Fibroblast of the aortic adventitia (primary cell): ENCODE results near the gene HOXC4. TPM values are rescaled to one million over a fixed set of nuclear protein-coding genes. Genes with fewer than 3 reads are reported as not detected.

Source experiments
- DNase-seq: peaks from one replicate; pipeline ENCODE4 v3.0.0-alpha.2; 2010; ENCODE audit warnings: low read depth
- H3K4me3 ChIP-seq: 2 replicates; pipeline ENCODE4 v1.5.1; 2011; ENCODE audit warnings: low read depth, mild to moderate bottlenecking, control low read depth, low read length, moderate library complexity
- total RNA-seq: library from RNA; depleted of rRNA; stranded (reverse); fragments of >200 nt; gene quantifications from 2 replicates; pipeline ENCODE4 v1.2.3, GENCODE V29; 2012; ENCODE audit warnings: low replicate concordance
- TF ChIP-seq, protein P1 (sequence below): IDR thresholded peaks from 2 replicates; pipeline ENCODE4 v1.5.1; 2011; ENCODE audit warnings: mild to moderate bottlenecking, low read length, control low read depth, inconsistent platforms; ENCODE audit not compliant: insufficient read depth

Gene HOXC4
- total RNA-seq, 1 donor, result 0.36 TPM

DNA sequence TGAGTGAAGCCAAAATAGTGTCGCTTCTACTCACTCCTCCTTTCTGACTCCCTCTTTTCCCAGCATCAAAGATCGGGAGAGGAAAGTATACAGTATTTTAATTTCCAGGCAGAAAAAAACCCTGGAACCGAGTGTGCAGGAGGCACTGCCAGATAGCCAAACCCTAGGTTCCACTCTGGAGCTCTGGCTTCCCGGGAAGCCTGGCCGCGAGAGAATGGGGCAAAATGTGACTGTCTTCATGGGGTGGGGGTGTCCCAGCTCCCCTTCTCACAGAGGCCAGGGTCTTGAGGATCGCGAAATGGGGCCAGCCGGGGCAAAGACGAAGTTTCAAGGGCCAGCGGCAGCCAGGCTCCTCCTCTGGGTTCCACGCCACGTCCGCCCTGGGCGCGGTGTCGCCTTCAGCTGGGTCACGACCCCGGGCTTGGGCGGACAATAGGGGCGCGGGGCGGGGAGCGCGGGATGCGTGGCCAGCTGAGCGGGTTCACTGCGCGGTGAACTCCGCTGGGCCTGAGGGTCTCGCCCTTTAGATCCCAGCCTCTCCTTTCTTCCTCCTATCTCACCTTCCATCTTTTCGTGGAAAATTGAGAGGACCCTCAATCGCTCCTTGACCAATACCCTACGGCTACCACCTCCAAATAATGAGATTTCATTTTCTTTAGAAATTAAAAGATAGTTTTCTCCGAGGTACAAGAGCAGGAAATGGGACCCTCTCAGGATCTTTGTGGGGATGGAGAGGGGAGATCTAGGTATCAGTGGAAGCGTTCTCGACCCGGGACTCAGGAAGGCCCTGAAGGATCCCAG lies 6.7 kb downstream of the HOXC4 start:
- H3K4me3 ChIP-seq, result no peak overlapping the region
- no peak for DNase-seq
- TF ChIP-seq, protein P1, sequence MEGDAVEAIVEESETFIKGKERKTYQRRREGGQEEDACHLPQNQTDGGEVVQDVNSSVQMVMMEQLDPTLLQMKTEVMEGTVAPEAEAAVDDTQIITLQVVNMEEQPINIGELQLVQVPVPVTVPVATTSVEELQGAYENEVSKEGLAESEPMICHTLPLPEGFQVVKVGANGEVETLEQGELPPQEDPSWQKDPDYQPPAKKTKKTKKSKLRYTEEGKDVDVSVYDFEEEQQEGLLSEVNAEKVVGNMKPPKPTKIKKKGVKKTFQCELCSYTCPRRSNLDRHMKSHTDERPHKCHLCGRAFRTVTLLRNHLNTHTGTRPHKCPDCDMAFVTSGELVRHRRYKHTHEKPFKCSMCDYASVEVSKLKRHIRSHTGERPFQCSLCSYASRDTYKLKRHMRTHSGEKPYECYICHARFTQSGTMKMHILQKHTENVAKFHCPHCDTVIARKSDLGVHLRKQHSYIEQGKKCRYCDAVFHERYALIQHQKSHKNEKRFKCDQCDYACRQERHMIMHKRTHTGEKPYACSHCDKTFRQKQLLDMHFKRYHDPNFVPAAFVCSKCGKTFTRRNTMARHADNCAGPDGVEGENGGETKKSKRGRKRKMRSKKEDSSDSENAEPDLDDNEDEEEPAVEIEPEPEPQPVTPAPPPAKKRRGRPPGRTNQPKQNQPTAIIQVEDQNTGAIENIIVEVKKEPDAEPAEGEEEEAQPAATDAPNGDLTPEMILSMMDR, result no peak

DNA sequence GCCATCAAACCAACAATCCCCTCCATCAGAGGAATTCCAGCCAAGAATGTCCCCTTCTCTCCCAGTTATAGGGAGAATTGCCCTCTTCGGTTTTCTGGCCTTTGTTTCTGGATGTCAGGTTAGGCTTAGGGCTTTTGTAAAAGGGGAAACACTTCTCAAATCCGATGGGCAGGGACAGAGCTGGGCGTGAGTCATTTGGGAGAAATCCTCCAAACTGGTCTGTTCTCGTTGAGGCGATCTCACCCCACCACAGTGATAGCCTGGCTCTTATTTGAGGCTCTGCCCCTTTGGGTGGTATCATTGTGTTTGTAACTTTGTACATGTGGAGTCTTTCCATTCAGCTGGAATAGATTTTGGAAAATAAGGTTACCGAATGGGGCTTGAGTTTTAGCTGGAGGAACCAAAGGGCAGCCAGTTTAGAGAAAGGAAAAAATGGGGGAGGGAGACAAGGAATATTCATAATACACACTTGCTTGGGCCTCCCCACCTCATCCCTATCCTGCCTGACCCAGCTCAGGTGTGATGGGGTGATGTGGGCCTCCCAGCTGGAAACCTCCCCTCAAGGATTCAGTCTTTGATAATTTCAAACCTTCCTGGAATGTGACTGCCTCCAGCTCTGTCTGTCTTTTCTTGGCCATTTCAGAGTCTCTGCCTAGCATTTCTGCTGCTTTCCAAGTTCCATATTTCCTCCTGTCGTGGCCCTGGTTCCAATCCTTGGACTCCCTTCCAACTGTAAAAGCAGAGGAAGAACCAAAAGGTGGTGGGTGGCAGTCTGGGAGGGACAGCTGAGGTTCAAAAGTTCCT lies 7.5 kb downstream of the HOXC4 start:
- TF ChIP-seq, protein P1, result no peak
- no peak for DNase-seq
- no peak overlapping the region for H3K4me3 ChIP-seq

DNA sequence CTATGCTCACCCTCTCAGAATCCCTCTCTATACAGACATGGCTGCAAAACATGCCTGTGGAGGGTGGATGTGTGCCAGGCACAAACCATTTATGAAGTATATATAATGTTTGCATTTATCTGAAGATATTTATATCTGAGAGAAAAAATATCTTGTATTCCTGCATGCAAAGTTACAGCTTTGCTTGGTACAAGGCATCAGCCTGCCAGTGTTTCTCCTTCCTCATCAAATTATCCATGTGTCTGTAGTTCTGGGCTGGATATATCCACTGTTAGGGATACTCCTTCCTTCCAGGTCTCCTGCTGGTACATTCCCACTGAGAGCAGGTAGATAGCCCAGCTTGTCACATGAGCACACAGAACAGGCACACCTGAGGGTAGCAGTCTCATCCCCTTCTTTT lies 12.0 kb downstream of the HOXC4 start:
- no peak for DNase-seq
- TF ChIP-seq, protein P1, result no peak
- H3K4me3 ChIP-seq, result no peak overlapping the region

DNA sequence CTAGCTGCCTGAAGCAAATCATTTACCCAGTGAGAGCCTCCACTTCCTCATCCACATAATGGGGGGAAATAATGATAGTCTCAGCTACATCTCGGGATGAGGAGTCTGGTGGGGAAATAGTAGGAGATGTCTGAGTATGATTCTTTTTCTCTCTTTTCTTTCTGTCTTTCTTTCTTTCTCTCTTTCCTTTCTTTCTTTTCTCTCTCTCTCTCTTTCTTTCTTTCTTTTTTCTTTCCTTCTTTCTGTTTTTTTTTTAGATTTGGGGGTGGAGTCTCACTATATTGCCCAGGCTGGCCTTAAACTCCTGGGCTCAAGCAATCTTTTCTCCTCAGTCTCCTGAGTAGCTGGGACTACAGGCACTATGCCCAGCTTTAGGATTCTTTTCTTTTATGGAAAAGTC lies 12.8 kb downstream of the HOXC4 start:
- no peak for DNase-seq
- no peak overlapping the region for H3K4me3 ChIP-seq
- TF ChIP-seq, protein P1, result no peak

DNA sequence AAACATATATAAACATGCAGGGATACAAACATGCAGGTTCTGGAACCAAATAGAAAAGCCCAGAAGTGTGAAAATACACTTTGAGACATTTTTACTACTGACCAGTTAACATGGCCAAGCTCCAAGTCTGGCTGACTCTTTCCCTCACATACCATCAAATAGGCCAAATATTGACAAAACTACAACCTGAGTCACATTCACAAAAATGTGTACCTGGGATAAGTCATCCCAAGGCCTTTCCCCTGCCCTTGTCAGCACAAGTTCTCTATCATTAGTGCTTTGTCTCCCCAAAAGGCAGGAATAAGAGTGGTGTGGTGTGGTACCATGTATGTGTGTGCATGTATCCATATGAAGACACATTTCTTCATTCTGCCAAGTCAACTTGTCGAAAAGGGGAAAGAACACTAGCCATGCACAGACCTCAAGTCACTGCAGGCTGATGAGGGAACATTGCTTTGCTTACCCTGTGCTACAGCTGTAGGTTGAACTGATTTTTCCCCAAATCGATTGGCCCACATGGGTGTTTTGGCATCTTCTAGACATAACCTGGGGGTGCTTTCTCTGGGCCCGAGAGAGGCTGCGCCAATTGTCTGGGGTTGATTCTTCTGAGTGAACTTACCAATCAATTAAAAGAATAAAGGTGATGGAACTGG lies 14.9 kb downstream of the HOXC4 start:
- TF ChIP-seq, protein P1, result no peak
- DNase-seq, result no peak
- no peak overlapping the region for H3K4me3 ChIP-seq

DNA sequence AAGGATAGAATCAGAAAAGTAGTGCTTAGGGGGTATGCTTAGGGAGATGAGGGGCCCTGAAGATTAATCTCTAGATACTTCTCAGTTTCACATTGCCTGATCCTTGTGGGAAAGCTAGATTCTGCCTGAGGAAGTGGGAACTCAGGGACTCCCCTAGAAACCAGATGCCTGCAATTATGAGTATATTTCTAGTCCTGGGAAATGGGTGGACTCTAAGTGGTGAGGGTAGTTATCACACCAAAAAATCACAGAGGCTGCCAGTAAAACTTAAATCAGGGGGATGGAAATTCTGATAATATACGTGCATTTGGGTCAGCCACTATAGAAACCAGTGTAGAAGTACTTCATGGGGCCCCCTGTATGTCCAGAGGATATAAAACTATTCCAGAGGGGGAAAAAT lies 18.3 kb downstream of the HOXC4 start:
- no peak for DNase-seq
- TF ChIP-seq, protein P1, result no peak

More for the DNA sequence above, 18.3 kb downstream of the HOXC4 start:
- H3K4me3 ChIP-seq, result no peak overlapping the region
